Regular cardiac myocyte (primary cell): ENCODE data around the gene ZFP69B. TPM values are rescaled to one million over a fixed set of nuclear protein-coding genes. Genes with fewer than 3 reads are reported as not detected.

ENCODE experiments used
- total RNA-seq: library from RNA; depleted of rRNA; stranded (reverse); fragments of >200 nt; gene quantifications from 2 replicates; pipeline ENCODE4 v1.2.3, GENCODE V29; 2014

ZFP69B gene
- 2.8 and 4.2 TPM in 2 replicates for total RNA-seq

DNA sequence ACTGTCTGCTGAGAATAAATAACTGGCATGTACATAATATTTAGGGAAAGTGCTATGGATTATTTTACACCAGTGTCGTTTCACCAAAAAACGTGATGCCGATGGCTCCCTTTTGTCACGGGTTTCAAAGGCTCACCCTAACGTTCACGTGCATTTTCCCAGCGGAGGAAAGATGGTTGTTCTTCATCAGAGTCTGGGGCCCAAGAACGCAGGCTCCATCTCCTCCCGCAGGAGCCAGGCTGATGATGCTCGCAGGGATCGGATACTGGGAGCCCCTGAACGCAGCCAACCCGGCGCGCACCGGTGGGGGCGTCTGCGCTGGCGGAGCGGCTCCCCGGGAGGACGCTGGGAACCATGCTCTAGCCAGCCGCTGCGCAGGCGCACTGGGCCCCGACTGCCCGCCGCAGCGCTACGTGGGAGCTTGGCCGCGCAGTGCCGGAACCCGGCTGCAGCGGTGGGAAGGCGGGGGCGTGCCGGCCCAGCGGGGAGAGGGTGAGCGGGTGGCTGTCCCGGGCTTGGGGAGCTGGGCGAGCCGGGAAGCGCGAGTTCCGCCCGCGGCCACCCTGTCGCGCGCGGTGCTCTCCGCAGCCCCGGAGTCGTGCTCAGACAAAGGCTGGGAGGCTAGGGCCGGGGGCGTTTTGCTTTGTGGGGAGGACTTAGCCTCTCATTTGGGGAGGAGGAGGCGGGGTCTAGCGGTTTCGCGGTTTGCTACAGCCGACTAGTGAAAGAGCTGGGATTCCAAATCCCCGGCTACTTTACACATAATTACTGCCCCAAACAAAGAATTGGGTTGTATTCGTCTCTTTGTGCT is at the start of gene ZFP69B:
Gene ZFP69B, plus strand, starts transcription at position 793 of the 811 bp plus-strand sequence. CDS start 486 bp downstream, outside the sequence.

DNA sequence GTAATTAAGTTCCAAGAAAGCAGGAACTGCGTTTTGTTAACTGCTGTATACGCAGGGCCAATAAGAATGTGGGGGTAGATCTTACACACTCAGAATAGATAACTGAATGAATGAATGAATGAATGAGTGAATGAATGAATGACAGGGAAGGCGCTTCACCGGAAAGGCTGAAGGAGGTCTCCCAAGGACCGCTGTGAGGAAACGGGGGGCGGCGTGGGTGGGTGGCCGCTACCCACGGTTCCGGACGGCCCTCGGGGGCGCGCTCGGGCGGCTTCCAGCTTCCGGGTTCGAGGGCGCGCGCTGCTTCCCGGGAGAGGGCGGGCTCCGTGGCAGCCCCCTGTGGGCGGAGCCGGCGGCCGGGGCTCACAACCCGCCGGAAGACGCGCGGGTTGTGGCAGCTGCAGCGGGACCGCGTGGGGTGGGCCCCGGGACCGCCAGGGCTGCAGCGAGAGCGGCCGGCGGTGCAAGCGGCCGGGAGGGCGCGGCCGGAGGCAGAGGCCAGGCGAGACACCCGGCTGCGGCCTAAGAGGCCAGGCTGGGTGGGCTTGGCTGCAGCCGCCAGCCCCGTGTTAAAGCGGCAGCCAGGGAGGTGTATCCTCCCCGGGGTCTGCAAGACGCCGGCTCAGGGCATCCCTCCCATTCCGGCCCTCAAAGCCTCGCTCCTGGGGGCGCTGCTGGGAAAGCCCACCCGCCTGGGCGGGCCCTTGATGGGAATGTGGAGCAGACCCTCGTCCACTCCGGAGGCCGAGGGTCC is 26.8 kb downstream of the ZFP69B start, which contains the start of gene ZFP69:
Gene ZFP69, plus strand, starts transcription at position 367 of the 754 bp plus-strand sequence. CDS start 2,072 bp downstream, outside the sequence.

DNA sequence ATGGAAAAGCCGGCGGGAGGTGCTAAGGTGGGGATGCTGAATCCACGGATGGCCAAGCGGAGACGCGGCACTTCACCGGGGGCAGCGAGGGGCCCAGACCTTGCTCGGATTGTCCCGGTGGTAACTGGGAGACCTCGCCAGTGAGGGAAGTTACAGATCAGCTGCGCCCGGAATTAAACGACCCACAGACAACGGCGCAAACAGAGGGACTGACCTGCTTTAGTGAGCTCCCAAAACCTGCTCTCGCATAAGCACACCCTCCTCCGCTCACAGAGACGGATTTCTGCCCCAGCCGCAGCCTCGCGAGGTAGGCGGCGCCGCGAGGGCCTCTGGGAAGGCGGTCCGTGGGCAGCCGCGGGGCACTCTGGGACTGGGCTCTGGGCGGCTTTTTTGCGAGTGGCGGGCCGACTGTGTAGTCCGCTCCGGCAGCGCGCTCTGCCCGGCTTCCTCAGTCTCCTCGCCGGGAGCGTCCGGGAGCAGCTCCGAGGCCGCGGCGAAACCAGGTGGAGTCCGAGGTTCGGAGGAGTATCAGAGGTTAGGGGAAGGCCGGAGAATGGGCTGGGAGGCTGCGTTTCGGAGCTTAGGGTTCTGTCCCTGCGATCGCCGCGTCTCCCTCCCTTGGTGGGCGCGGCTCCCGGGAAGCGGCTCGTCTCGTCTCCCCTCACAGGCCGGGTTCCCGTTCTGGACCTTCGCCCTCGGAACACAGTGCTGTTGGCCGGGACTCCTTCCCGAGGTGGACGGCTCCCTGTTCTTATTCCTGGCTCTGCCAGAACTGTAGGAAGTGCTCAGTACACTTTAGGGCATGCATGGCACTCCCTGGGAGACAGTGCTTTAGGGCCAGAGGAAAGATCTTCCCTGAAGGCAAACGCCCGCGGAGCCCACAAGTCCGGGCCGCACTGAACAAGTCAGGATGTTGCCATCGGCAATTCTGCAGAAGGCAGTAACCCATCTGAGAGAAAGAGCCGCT is 58.4 kb downstream of the ZFP69B start, which contains the start of gene EXO5:
Gene EXO5, plus strand, starts transcription at position 393 of the 967 bp plus-strand sequence. CDS start 5,778 bp downstream, outside the sequence.

Other genes starting within 250 kb of the ZFP69B start
- not detected in 2 replicates for gene TMCO2, start 202.5 kb upstream of the ZFP69B start, total RNA-seq
- gene ZMPSTE24, start 192.2 kb upstream of the ZFP69B start, total RNA-seq, result 68.8 and 129 TPM in 2 replicates
- 0.38 and 1.4 TPM in 2 replicates for gene COL9A2, start 133.2 kb upstream of the ZFP69B start, total RNA-seq
- 10.4 and 27.2 TPM in 2 replicates for gene SMAP2, start 76.7 kb upstream of the ZFP69B start, total RNA-seq
- 2.8 and 3.3 TPM in 2 replicates for gene ZFP69, start 26.8 kb downstream of the ZFP69B start, total RNA-seq
- 7.0 and 21.1 TPM in 2 replicates for gene EXO5, start 58.3 kb downstream of the ZFP69B start, total RNA-seq
- gene ZNF684, start 81.2 kb downstream of the ZFP69B start, total RNA-seq, result 3.8 and 3.9 TPM in 2 replicates
- gene RIMS3, start 215.2 kb downstream of the ZFP69B start, total RNA-seq, result 0.38 and 0.85 TPM in 2 replicates
- gene NFYC, start 241.2 kb downstream of the ZFP69B start, total RNA-seq, result 18.3 and 27.0 TPM in 2 replicates